Activated gamma-delta T cell treated with Interleukin-2 at 50 U/mL for 16 hours (primary cell): ENCODE results near the gene SUSD6.

Experiments used
- DNase-seq: peaks from one replicate; pipeline ENCODE4 v3.0.0-alpha.2; 2020

The SUSD6 gene

GRCh38 chr14:69651664-69652063 is 40.3 kb downstream of the SUSD6 start:
- no peak for DNase-seq

GRCh38 chr14:69652942-69653684 is 41.7 kb downstream of the SUSD6 start:
- DNase-seq, result no peak

GRCh38 chr14:69654116-69654515 is 42.7 kb downstream of the SUSD6 start:
- no peak for DNase-seq

GRCh38 chr14:69657950-69658355 is 46.6 kb downstream of the SUSD6 start:
- no peak for DNase-seq

GRCh38 chr14:69658664-69659261 is 47.4 kb downstream of the SUSD6 start:
- DNase-seq, result no peak

GRCh38 chr14:69660344-69661193 is 49.2 kb downstream of the SUSD6 start:
- no peak for DNase-seq

- DNase-seq, result no peak
Measured at GRCh38 chr14:69661194-69661537, 49.8 kb downstream of the SUSD6 start.

GRCh38 chr14:69662636-69663299 is 51.4 kb downstream of the SUSD6 start:
- no peak for DNase-seq

GRCh38 chr14:69663300-69663643 is 51.9 kb downstream of the SUSD6 start:
- DNase-seq, result no peak

GRCh38 chr14:69664265-69664664 is 52.9 kb downstream of the SUSD6 start:
- no peak for DNase-seq

GRCh38 chr14:69664865-69665526 is 53.6 kb downstream of the SUSD6 start:
- DNase-seq, result no peak

- no peak for DNase-seq
Measured at GRCh38 chr14:69665631-69666030, 54.2 kb downstream of the SUSD6 start.

- DNase-seq, result no peak
Measured at GRCh38 chr14:69666112-69666511, 54.7 kb downstream of the SUSD6 start.

GRCh38 chr14:69666690-69667211 is 55.4 kb downstream of the SUSD6 start:
- DNase-seq, result no peak

- no peak for DNase-seq
Measured at GRCh38 chr14:69667938-69668335, 56.5 kb downstream of the SUSD6 start.

- no peak for DNase-seq
Measured at GRCh38 chr14:69669375-69669774, 58.0 kb downstream of the SUSD6 start.

- no peak for DNase-seq
Measured at GRCh38 chr14:69670093-69670492, 58.7 kb downstream of the SUSD6 start.

- no peak for DNase-seq
Measured at GRCh38 chr14:69671365-69672030, 60.1 kb downstream of the SUSD6 start.

- no peak for DNase-seq
Measured at GRCh38 chr14:69672356-69672755, 61.0 kb downstream of the SUSD6 start.

GRCh38 chr14:69673104-69673503 is 61.7 kb downstream of the SUSD6 start:
- no peak for DNase-seq

GRCh38 chr14:69673578-69674305 is 62.3 kb downstream of the SUSD6 start:
- DNase-seq, result no peak
